Endothelial cell of umbilical vein (primary cell): ENCODE data around the gene SLC16A2. TPM values are rescaled to one million over a fixed set of nuclear protein-coding genes. Genes with fewer than 3 reads are reported as not detected.

Experiments
- BruUV-seq: library from RNA; stranded (reverse); fragments of 400-500 nt; replicated peaks from 2 replicates; lab custom pipeline; 2021; lab: Mats Ljungman, UMichigan
- CTCF ChIA-PET: fragments of 300-600, 350-600 bp; sonication (Branson Sonifier 250); formaldehyde crosslinking; loops from one replicate; lab custom pipeline; 2021; ENCODE audit warnings: antibody characterized with exemption, inconsistent platforms; lab: Charles Lee
- POLR2A ChIA-PET: fragments of 300-600, 350-600 bp; sonication (Branson Sonifier 250); formaldehyde crosslinking; loops from one replicate; lab custom pipeline; 2021; ENCODE audit warnings: antibody characterized with exemption, inconsistent platforms; lab: Charles Lee
- DNase-seq: peaks from one replicate; pipeline ENCODE4 v3.0.0-alpha.2; 2011; ENCODE audit warnings: low read depth, low spot score
- FAIRE-seq: peaks from 2 replicates; lab custom pipeline; 2011; peaks lifted over from hg19 to GRCh38; lab: Jason Lieb, UNC
- H2AFZ ChIP-seq: 2 replicates; pipeline ENCODE4 v1.6.0; 2012; ENCODE audit warnings: low read depth, low read length, control low read depth, inconsistent platforms
- H3K27ac ChIP-seq: 2 replicates; pipeline ENCODE4 v1.5.1; 2011; ENCODE audit warnings: low read depth, mild to moderate bottlenecking, control low read depth, low read length, moderate library complexity; ENCODE audit not compliant: insufficient read depth
- H3K27me3 ChIP-seq, 2 experiments: 2 replicates each; pipeline versions ENCODE4 v1.6.0 to v1.6.1; 2011; ENCODE audit warnings: low read length in 2 of 2, mixed read lengths in 1 of 2; ENCODE audit not compliant: control insufficient read depth in 2 of 2, insufficient read depth in 2 of 2
- H3K36me3 ChIP-seq, 2 experiments: 2 replicates in 1 of 2; 3 replicates in 1 of 2; pipeline ENCODE4 v1.5.1; 2011; ENCODE audit warnings: low read length in 2 of 2, mild to moderate bottlenecking in 1 of 2, moderate library complexity in 1 of 2; ENCODE audit not compliant: control insufficient read depth in 2 of 2, insufficient read depth in 2 of 2; ENCODE audit errors: extremely low read depth in 1 of 2
- H3K4me1 ChIP-seq: 3 replicates; pipeline ENCODE4 v1.5.1; 2011; ENCODE audit warnings: mild to moderate bottlenecking, low read length; ENCODE audit not compliant: control insufficient read depth, insufficient read depth; ENCODE audit errors: extremely low read depth
- H3K4me2 ChIP-seq: 2 replicates; pipeline ENCODE4 v1.6.1; 2011; ENCODE audit warnings: low read length, control low read depth, mixed read lengths; ENCODE audit not compliant: insufficient read depth
- H3K4me3 ChIP-seq, 3 experiments: fragments of 200-600 bp in 1 of 3; sonication (generic), shearing (Covaris generic) in 1 of 3; replicated peaks in 1 of 3; 2 replicates each; pipeline ENCODE4 v1.5.1; 2011 to 2016; ENCODE audit warnings: control low read depth in 3 of 3, low read length in 3 of 3, mild to moderate bottlenecking in 2 of 3, inconsistent platforms in 1 of 3, low read depth in 1 of 3, moderate library complexity in 1 of 3; ENCODE audit not compliant: insufficient read depth in 1 of 3
- H3K79me2 ChIP-seq: 2 replicates; pipeline ENCODE4 v1.6.0; 2012; ENCODE audit warnings: low read length, inconsistent platforms; ENCODE audit not compliant: control insufficient read depth, insufficient read depth
- H3K9ac ChIP-seq: replicated peaks from 2 replicates; pipeline ENCODE3; 2011; ENCODE audit warnings: low read length, control low read depth; ENCODE audit not compliant: insufficient read depth; ENCODE audit errors: extremely low read depth
- H3K9me1 ChIP-seq: replicated peaks from 3 replicates; pipeline ENCODE4 v1.6.0; 2011; ENCODE audit warnings: mild to moderate bottlenecking, low read length; ENCODE audit not compliant: control insufficient read depth, insufficient read depth; ENCODE audit errors: extremely low read depth
- H3K9me3 ChIP-seq: replicated peaks from 2 replicates; pipeline ENCODE4 v1.5.1; 2012; ENCODE audit warnings: low read length, inconsistent platforms; ENCODE audit not compliant: control insufficient read depth, insufficient read depth
- H4K20me1 ChIP-seq: replicated peaks from 2 replicates; pipeline ENCODE3; 2011; ENCODE audit warnings: mild to moderate bottlenecking, low read length; ENCODE audit not compliant: control insufficient read depth, insufficient read depth; ENCODE audit errors: extremely low read depth
- CTCF ChIP-seq, 2 donors: IDR thresholded peaks; 1 replicate in 1 of 2; 2 replicates in 1 of 2; pipeline ENCODE4 v1.5.1; 2011; ENCODE audit warnings: low read length in 2 of 2, mild to moderate bottlenecking in 2 of 2, moderate library complexity in 2 of 2, control low read depth in 1 of 2, inconsistent platforms in 1 of 2, low read depth in 1 of 2; ENCODE audit not compliant: insufficient read depth in 1 of 2; ENCODE audit errors: extremely low read depth in 1 of 2
- EZH2 ChIP-seq: IDR thresholded peaks from 2 replicates; pipeline ENCODE4 v1.6.1; 2012; ENCODE audit warnings: borderline replicate concordance, low read depth, mild to moderate bottlenecking, moderate library complexity, low read length, inconsistent platforms; ENCODE audit not compliant: severe bottlenecking
- FOS ChIP-seq: IDR thresholded peaks from 2 replicates; pipeline ENCODE4 v1.6.1; 2011; ENCODE audit warnings: mild to moderate bottlenecking, low read length, moderate library complexity, borderline replicate concordance; ENCODE audit not compliant: insufficient read depth
- GATA2 ChIP-seq: IDR thresholded peaks from 2 replicates; pipeline ENCODE4 v1.7.0; 2011; ENCODE audit warnings: low read depth, mild to moderate bottlenecking, moderate library complexity, mixed read lengths, low read length; ENCODE audit not compliant: insufficient read length, insufficient read depth
- JUN ChIP-seq: IDR thresholded peaks from 2 replicates; pipeline ENCODE4 v1.6.1; 2011; ENCODE audit warnings: borderline replicate concordance, low read depth; ENCODE audit not compliant: insufficient read length, insufficient read depth
- MAX ChIP-seq: IDR thresholded peaks from 2 replicates; pipeline ENCODE4 v1.6.1; 2011; ENCODE audit not compliant: insufficient read depth, insufficient read length
- MYC ChIP-seq: IDR thresholded peaks from one replicate; pipeline ENCODE4 v1.6.1; 2011; ENCODE audit warnings: mild to moderate bottlenecking, low read depth, low read length
- POLR2A ChIP-seq: IDR thresholded peaks from 2 replicates; pipeline ENCODE4 v1.6.1; 2012; ENCODE audit warnings: low read depth, mild to moderate bottlenecking, control low read depth, low read length
- POLR2AphosphoS5 ChIP-seq: IDR thresholded peaks from 2 replicates; pipeline ENCODE4 v1.6.1; 2012; ENCODE audit warnings: low read depth, mild to moderate bottlenecking, control low read depth, low read length, moderate library complexity; ENCODE audit not compliant: insufficient read depth
- dilution Hi-C: fragments of 300-500 bp; cut with MboI; formaldehyde crosslinking; loops from one replicate; pipeline ENCODE4 v1.15.0; 2019; ENCODE audit warnings: low sequenced_read_pairs; ENCODE audit not compliant: extremely low pct_ligation_motif_present
- intact Hi-C: fragments of 100-400 bp; cut with micrococcal nuclease; formaldehyde crosslinking; loops from one replicate; pipeline ENCODE4 v1.10.0; 2022
- polyA plus RNA-seq, 4 experiments: library from polyadenylated mRNA; depleted of rRNA in 3 of 4; stranded (reverse) in 3 of 4; unstranded in 1 of 4; fragments of >200 nt; gene quantifications; 2 replicates each; pipeline versions ENCODE4 v1.2.1 to v1.2.3, GENCODE V29; 2011 to 2012; ENCODE audit warnings: missing spikeins in 1 of 4
- total RNA-seq: library from RNA; stranded (reverse); gene quantifications from 2 replicates; pipeline ENCODE4 v1.2.3, GENCODE V29; 2021

The SLC16A2 gene
- total and polyA plus RNA-seq, 2 donors (not counting 3 experiments of a cell fraction or from before 2014, with no cell fraction given), result 3.1 to 3.6 TPM

- Histone ChIP-seq H3K79me2 (no peaks in the 10 kb centered on the region), H3K27ac (no peak overlapping the region), H4K20me1 (no peaks in the 10 kb centered on the region), H3K4me3 (no peak overlapping the region), H2AFZ (no peak overlapping the region), H3K9me1 (no peaks in the 10 kb centered on the region), H3K4me2 (no peak overlapping the region), H3K27me3 (no peaks in the 10 kb centered on the region), H3K9ac (no peak overlapping the region), H3K9me3 (no peaks in the 10 kb centered on the region), H3K36me3 (no peaks in the 10 kb centered on the region), H3K4me1 (no peaks in the 10 kb centered on the region)
- intact Hi-C loops, result no loop called here
- dilution Hi-C loops, result no loop called here
- POLR2A ChIA-PET, result no interaction called here
- DNase-seq (no peak), FAIRE-seq (no peak)
- CTCF ChIA-PET, result no interaction called here
- no peak for TF ChIP-seq CTCF (IDR thresholded peaks at IDR 0.05; ENCODE audit: extremely low read depth in 1 of 2, insufficient read depth in 1 of 2, low read depth in 1 of 2, low read length in 2 of 2)
- no peak for TF ChIP-seq MAX
- no peak for TF ChIP-seq POLR2A
- TF ChIP-seq EZH2, result no peak
- no peak for TF ChIP-seq MYC
- TF ChIP-seq POLR2AphosphoS5, result no peak
- no peak for TF ChIP-seq JUN
- TF ChIP-seq GATA2, result no peak
- TF ChIP-seq FOS, result no peak
- no TSS peak for BruUV-seq
Observed at GRCh38 chrX:74526764-74527163, 105.5 kb downstream of the SLC16A2 start.
